Muscle layer of colon (tissue), 2 donors: Measurements from ENCODE around the gene ZC3H8.
"Not testable (repeated sequence)": the region's sequence is repeated elsewhere in the genome, so short reads cannot be mapped to it uniquely, and the experiment has no call there.

ENCODE experiments used
- H3K27ac ChIP-seq: one replicate; pipeline ENCODE4 v1.7.0; 2013; ENCODE audit warnings: low read depth, mild to moderate bottlenecking, low read length, moderate library complexity
- H3K27me3 ChIP-seq, 2 donors: one replicate each; pipeline ENCODE4 v1.7.0; 2013; ENCODE audit warnings: low read length in 2 of 2, mild to moderate bottlenecking in 2 of 2; ENCODE audit not compliant: insufficient read depth in 2 of 2, control insufficient read depth in 1 of 2
- H3K36me3 ChIP-seq: one replicate; pipeline ENCODE4 v1.7.0; 2013; ENCODE audit warnings: mild to moderate bottlenecking, low read length; ENCODE audit not compliant: insufficient read depth
- H3K4me1 ChIP-seq: one replicate; pipeline ENCODE4 v1.7.0; 2013; ENCODE audit warnings: mild to moderate bottlenecking, low read length; ENCODE audit not compliant: insufficient read depth
- H3K4me3 ChIP-seq, 2 donors: one replicate each; pipeline ENCODE4 v1.7.0; 2013; ENCODE audit warnings: low read length in 2 of 2, low read depth in 1 of 2, mild to moderate bottlenecking in 1 of 2, moderate library complexity in 1 of 2
- H3K9ac ChIP-seq: one replicate; pipeline ENCODE4 v1.7.0; 2013; ENCODE audit warnings: low read length
- H3K9me3 ChIP-seq: one replicate; pipeline ENCODE4 v1.7.0; 2013; ENCODE audit warnings: mild to moderate bottlenecking, low read length
- donor health status: abdominal sarcoma.
- donor health status: Adenocarcinoma of cecum.

The ZC3H8 gene

GRCh38 chr2:112254466-112255240 lies at the start of gene ZC3H8:
TSS of gene ZC3H8 (minus strand) at chr2:112255042. CDS start at chr2:112254981, 61 bp downstream.
- Histone ChIP-seq H3K36me3 (no peaks in the 10 kb centered on the region), H3K4me1 (peaks cover 7% of the 10 kb centered on the region), H3K27me3 (no peaks in the 10 kb centered on the region), H3K27ac (peak within 1 kb of the TSS; percentile 83), H3K4me3 (peak within 1 kb of the TSS; percentile 67 to 90), H3K9me3 (no peaks in the 10 kb centered on the region), H3K9ac (peak within 1 kb of the TSS; percentile 62)

GRCh38 chr2:112304298-112304941 lies 49.6 kb upstream of the ZC3H8 start:
- Histone ChIP-seq H3K9me3 (no peaks in the 10 kb centered on the region), H3K27me3 (no peaks in the 10 kb centered on the region), H3K27ac (no peak overlapping the region), H3K9ac (no peak overlapping the region), H3K36me3 (peaks cover 4% of the 10 kb centered on the region), H3K4me3 (no peak overlapping the region), H3K4me1 (no peaks in the 10 kb centered on the region)

DNA sequence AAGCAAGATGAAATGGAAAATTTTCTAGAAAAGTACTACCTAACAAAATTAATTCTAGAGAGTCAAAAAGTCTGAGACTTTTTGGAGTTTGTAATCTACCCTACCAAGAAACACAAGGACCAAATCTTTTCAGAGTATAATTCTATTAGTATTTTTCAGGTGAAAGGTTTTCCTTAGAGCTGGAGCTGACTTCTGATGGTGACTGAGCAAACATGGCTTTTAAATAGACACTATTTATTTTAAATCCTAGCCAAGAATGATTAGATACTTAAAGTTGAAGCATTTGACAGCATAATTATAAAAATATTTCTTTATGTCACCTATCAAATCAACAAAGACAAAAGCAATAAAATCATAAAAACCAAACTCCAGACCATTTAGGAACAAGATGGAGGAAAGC lies 47.1 kb upstream of the ZC3H8 start:
- Histone ChIP-seq H3K36me3 (peaks cover 4% of the 10 kb centered on the region), H3K4me3 (no peak overlapping the region)

GRCh38 chr2:112301171-112301584 lies 46.3 kb upstream of the ZC3H8 start:
- Histone ChIP-seq H3K9ac (no peak overlapping the region), H3K4me3 (no peak overlapping the region), H3K36me3 (no peaks in the 10 kb centered on the region), H3K4me1 (no peaks in the 10 kb centered on the region), H3K9me3 (no peaks in the 10 kb centered on the region), H3K27ac (no peak overlapping the region), H3K27me3 (no peaks in the 10 kb centered on the region)

More for the DNA sequence above, 47.1 kb upstream of the ZC3H8 start:
- Histone ChIP-seq H3K9ac (no peak overlapping the region), H3K27ac (no peak overlapping the region), H3K27me3 (no peaks in the 10 kb centered on the region), H3K4me1 (no peaks in the 10 kb centered on the region), H3K9me3 (no peaks in the 10 kb centered on the region)

GRCh38 chr2:112296407-112296806 lies 41.6 kb upstream of the ZC3H8 start:
- Histone ChIP-seq H3K27ac (no peak overlapping the region), H3K4me1 (peaks cover 3% of the 10 kb centered on the region), H3K4me3 (no peak overlapping the region), H3K9ac (no peak overlapping the region), H3K27me3 (no peaks in the 10 kb centered on the region), H3K9me3 (no peaks in the 10 kb centered on the region), H3K36me3 (no peaks in the 10 kb centered on the region)

DNA sequence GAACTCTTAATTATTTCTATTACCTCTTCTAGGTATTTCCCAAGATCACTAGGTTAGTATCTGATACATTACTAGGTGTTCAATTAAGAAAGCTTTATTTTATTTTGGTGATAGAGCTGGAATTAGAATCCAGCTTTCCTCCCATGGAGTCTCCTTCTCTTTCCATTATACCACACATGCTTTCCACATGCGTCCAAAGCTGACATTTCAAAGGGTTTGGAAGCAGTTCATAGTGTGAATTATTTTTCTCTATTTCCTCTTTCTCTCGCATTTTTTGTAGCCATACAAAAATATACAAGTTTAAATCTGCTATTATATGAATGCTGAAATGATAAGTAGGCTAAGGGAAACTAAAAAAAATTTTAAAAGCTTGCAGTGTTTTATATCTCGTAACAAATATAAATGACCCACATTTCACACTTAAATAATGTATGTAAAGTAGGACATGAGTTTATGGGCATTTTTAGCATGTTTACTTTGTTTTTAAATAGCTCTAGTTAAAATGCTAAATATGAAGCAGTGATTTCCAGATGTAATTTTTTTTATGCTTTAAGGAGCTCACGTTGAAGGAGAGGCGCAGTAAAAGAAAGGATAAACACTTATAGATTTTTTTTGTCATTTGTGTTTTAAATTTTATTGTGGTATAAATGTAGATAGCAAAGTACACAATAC lies 40.7 kb upstream of the ZC3H8 start:
- Histone ChIP-seq H3K36me3 (no peaks in the 10 kb centered on the region), H3K4me1 (peaks cover 3% of the 10 kb centered on the region), H3K9me3 (no peaks in the 10 kb centered on the region), H3K4me3 (no peak overlapping the region), H3K27ac (no peak overlapping the region), H3K9ac (no peak overlapping the region), H3K27me3 (no peaks in the 10 kb centered on the region)

DNA sequence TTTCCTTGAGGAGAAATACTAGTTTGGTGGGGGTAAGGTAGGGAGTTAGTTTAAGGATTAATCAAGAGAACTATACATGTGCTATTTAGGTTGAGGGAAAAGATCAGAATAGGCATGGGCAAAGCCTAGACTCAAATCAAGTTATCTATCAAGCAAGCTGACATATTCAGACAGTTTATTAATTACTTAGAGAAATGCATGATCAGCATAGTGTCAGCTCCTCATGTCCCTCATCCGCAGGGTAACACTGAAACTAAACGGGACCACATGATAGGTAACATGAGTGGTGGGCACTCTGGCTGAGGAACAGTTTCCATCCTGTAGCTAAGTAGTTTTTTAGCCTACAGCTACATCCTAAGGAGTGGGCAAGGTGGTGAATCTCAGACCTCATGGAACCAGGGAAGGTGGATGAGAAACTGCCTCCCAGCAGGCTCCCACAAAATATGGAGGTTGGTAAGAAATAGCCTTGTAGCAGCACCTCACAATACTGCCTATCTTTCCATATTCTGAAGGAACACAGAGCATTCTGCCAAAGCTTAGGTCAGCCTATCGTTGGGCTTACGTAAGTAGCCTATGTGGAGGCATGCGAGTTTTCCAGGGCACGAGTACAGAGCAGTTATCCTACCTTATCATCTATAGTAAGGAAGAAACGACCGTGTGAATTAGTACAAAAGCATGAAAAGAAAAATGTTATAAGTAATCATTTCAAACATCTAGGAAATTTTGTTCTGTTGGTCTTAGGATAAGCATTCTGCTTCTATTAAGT lies 39.0 kb upstream of the ZC3H8 start:
- H3K4me1 ChIP-seq: peaks cover 3% of the 10 kb centered on the region
- H3K9me3 ChIP-seq: no peaks in the 10 kb centered on the region
- no peak overlapping the region for H3K27ac ChIP-seq
- no peaks in the 10 kb centered on the region for H3K27me3 ChIP-seq
- H3K4me3 ChIP-seq: no peak overlapping the region
- no peaks in the 10 kb centered on the region for H3K36me3 ChIP-seq
- H3K9ac ChIP-seq: no peak overlapping the region

DNA sequence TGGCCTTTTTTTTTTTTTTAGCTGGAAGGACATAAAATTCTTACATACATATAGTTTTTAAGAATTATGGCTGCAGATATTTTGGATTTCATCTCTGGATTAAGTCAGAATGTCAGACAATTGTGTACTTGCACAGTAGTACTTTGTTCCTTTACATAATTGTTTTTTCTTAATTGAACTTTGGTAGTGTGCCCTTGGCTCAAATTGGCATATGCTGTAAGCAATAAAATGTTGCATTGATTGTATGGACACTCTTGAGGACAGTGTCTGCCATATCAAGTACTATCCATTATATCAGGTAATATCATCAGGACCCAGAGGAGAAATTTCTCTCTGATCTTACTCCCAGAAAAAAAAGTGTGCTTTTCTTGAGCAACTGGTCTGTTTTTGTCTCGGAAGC lies 35.8 kb upstream of the ZC3H8 start:
- Histone ChIP-seq H3K27me3 (no peaks in the 10 kb centered on the region), H3K4me3 (no peak overlapping the region), H3K9ac (no peak overlapping the region), H3K4me1 (peaks cover 3% of the 10 kb centered on the region), H3K36me3 (no peaks in the 10 kb centered on the region), H3K27ac (no peak overlapping the region), H3K9me3 (no peaks in the 10 kb centered on the region)

DNA sequence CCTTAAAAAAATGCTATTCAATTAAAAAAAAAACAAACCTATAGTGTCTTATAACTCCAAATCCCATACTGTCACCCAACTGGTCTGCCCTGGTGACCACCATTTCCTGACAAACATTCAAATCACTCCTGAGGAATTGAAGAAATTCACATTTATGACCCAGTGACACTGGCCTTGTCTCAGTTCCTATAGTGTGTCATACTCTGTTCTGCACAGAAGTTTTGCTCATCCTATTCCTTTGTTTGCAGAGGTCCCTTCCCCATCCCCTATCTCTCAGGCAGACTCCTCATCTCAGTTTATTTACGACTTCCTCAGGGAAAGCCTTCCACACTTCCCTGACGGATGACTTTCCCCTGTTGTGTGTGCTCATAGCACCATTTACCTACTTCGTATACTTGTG lies 35.2 kb upstream of the ZC3H8 start:
- Histone ChIP-seq H3K4me3 (no peak overlapping the region), H3K9ac (no peak overlapping the region), H3K27ac (no peak overlapping the region), H3K36me3 (no peaks in the 10 kb centered on the region), H3K27me3 (no peaks in the 10 kb centered on the region), H3K4me1 (no peaks in the 10 kb centered on the region), H3K9me3 (no peaks in the 10 kb centered on the region)

GRCh38 chr2:112283535-112283934 lies 28.7 kb upstream of the ZC3H8 start:
- H3K9me3 ChIP-seq, H3K27me3 ChIP-seq, H3K27ac ChIP-seq, H3K4me1 ChIP-seq, H3K36me3 ChIP-seq, H3K9ac ChIP-seq, H3K4me3 ChIP-seq: not testable (repeated sequence)

GRCh38 chr2:112282066-112282465 lies 27.2 kb upstream of the ZC3H8 start:
- H3K9ac ChIP-seq, H3K27ac ChIP-seq, H3K36me3 ChIP-seq, H3K27me3 ChIP-seq, H3K4me3 ChIP-seq, H3K4me1 ChIP-seq, H3K9me3 ChIP-seq: not testable (repeated sequence)
